Measurements from ENCODE around the gene ARMC5.

Gene ARMC5

DNA sequence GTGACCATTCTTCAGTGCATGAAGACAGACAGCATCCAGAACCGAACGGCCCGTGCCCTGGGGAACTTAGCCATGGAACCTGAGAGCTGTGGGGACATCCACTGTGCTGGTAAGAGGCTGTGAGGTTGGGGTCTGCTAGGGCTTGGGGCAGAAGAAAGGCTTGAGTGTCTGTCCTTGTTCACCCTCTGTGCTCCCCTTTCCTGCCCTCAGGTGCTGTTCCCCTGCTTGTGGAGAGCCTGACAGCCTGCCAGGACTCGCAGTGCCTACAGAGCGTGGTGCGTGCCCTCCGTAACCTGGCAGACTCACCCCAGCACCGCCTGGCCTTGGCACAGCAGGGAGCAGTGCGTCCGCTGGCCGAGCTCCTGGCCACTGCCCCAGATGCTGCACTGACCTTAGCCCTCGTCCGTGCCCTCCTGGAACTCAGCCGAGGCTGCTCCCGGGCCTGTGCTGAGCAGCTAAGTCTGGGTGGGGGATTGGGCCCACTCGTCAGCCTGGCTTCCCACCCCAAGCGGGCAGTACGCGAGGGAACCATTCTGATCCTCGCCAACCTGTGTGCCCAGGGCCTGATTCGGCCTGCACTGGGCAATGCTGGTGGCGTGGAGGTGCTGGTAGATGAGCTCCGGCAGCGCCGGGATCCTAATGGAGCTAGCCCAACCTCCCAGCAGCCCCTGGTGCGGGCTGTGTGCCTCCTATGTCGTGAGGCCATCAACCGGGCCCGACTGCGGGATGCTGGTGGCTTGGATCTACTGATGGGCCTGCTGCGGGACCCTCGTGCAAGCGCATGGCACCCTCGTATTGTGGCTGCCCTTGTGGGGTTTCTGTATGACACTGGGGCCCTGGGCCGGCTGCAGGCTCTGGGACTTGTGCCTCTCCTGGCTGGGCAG, 2.9 kb downstream of the ARMC5 start:
- DNase-seq, result no peak

DNA sequence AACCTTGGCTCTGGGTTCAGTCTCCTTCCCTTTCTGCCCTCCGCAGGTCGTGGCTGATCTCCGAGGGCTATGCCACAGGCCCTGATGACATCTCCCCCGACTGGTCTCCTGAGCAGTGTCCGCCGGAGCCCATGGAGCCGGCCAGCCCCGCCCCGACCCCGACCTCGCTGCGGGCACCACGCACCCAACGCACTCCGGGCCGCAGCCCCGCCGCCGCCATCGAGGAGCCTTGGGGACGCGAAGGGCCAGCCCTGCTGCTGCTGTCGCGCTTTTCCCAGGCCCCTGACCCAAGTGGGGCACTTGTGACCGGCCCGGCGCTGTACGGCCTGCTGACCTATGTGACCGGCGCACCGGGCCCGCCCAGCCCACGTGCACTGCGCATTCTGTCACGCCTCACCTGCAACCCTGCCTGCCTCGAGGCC, 5.1 kb downstream of the ARMC5 start:
- DNase-seq, result no peak

DNA sequence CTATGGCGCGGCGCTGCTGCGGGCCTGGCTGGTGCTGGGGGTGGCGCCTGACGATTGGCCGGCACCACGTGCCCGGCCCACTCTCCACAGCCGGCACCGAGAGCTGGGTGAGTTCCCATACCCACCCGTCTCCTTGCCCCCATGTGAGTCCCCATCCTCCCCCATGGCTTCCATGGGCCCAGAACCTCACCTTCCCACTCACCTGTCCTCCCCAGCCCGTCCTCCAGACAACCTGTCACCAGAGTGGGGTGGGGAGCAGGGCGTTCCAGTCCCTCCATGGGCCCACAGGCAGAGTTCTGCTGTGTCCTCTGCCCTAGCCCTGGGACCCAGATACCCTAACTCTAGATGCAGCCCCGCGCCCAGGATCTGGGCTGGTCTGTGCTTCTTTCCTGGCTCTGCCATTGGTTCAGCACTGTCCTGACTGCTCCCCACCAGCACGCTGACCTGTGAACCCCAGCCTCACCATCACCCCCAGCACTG, 5.5 kb downstream of the ARMC5 start:
- DNase-seq, result no peak

DNA sequence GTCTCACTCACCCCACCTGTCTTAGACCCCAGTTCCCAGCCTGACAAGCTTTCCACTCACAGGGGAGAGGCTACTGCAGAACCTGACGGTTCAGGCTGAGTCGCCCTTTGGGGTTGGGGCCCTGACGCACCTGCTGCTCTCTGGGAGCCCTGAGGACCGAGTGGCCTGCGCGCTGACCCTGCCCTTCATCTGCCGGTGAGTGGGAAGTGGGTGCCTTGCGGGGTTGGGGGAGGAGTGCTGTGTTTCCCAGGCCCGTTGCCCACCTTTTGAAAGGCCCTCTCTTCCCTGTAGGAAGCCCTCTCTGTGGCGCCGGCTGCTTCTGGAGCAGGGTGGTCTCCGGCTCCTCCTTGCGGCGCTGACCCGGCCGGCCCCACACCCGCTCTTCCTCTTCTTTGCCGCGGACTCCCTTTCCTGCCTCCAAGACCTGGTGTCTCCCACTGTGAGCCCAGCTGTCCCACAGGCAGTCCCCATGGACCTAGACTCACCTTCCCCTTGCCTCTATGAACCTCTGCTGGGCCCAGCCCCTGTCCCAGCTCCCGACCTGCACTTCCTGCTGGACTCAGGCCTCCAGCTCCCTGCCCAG, 6.6 kb downstream of the ARMC5 start:
- no peak for DNase-seq

DNA sequence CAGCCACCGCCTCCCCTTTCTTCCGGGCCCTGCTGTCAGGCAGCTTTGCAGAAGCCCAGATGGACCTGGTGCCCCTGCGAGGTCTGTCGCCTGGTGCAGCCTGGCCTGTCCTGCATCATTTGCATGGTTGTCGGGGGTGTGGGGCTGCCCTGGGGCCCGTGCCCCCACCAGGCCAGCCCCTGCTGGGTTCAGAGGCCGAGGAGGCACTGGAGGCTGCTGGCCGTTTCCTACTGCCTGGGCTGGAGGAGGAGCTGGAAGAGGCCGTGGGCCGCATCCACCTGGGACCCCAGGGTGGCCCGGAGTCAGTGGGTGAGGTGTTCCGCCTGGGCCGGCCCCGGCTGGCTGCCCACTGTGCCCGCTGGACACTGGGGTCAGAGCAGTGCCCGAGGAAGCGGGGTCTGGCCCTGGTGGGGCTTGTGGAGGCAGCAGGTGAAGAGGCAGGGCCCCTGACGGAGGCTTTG, 7.1 kb downstream of the ARMC5 start:
- no peak for DNase-seq

DNA sequence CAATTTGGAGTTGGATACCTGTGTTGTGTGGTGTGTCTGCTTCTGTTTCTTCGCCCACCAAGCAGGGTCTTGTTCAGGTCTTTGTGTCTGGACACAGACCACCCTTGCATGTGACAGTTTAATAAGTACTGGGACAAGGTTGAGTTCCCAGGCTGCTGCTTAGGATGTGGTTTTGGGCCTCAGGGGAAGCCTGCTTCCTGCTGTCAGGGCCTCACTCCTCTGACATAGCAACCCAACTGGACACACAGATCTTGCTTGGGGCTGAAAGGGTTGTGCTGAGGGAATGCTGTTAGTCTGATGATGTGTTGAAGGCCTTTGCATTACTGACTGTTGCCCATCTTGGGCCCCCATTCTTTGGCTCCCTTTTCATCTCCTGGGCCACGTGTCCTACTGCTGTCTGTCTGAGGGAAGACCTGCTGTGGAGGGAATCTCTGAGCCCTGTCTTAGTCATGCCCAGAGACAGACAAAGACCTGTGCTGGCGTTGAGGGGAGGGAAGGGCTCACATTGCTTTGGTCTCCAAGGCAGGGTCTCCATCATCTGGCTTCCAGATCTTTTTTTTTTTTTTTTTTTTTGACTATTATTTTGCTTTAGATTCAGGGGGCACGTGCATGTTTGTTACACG, 8.0 kb downstream of the ARMC5 start:
- no peak for DNase-seq

DNA sequence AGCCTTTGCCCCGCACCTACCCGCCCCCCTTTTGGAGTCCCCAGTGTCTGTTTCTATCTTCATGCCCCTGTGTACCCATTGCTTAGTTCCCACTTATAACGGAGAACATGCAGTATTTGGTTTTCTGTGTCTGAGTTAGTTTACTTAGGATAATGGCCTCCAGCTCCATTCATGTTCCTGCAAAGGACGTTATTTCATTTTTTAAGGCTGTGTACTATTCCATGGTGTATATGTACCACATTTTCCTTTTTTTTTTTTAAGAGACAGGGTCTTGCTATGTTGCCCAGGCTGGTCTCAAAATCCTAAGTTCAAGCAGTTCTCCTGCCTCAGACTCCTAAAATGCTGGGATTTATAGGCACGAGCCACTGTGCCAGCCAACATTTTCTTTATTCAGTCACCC, 8.6 kb downstream of the ARMC5 start:
- no peak for DNase-seq

DNA sequence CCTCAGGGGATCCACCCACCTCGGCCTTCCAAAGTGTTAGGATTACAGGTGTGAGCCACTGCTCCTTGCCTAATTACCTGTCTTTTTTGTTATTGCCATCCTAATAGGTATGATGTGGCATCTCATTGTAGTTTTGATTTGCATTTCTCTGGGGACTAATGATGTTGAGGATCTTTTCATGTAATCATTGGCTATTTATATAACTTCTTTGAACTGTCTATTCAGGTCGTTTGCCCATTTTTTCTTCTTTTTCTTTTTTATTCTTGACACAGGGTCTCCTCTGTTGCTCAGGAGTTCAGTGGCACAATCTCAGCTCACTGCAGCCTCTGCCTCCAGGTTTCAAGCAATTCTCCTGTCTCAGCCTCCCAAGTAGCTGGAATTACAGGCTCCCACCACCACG, 11.3 kb downstream of the ARMC5 start:
- no peak for DNase-seq

DNA sequence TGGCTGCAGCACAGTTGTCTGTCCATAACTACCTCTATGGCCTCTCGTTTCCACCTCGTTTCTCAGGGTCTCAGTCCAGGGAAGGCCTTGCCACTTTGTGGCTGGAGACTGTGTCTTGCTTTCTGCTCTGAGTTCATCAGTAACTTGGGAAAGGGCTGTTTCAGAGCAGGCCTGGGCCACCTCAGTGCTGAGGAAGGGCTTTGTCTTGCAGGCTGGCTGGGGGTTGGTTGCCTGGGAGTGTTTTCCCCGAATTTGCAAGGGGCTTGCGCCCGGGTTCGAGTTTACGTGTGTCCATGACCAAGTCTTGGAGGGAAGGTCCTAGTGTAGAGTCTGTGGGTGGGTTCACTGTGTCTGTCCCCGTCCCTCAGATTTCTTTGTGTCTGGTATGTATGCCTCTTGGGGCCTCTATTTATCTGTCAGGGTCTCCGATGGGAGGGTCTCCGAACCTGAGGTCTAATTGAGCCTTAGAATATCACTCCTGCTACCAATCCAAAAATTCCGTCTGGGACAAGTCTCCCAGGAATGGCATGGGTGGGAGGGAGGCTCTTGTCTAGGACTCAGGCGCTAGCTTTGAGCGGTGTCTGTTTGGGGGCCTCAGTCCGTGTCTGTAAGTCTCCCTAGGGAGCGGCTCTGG, 12.1 kb downstream of the ARMC5 start:
- DNase-seq, result no peak

DNA sequence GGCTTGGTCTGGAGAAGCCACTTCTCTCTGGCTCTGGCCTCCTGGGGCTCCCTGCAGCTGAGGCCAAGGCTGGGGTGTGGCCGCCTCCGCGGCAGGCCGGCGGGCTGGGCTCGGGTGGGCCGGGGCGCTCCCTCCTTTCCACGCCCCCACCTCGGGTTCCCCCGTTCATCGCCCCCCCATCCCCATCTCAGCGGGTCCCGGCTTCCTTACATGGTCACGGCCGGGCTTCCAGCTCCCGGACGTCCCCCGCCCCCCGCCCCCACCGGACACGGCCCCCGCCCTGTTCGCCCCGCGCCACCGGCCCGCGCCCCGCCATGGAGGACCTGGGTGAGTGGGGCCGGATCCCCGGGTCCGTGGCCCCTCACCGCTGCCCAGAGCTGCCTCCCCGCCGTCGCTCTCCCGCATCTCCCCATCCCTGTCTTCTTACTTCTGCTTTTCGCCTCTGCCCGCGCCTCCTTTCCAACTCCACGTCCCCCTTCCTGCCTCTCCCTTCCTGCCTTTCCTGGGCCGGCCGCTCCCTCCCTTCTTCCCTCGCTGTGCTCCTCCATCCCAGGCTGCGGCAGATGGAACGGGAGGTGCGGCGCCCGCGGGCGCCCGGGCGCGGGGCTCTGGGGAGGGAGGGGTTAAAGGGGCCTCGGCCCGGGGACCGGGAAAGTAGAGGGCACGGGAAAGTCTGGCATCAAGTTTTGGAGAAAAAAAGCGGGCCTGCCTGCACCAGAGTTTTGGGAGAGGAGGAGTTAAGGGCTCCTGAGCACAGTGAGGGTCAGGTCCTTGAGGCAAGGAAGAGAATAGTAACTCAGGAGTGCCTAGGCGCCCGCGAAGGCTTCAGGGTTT, 12.8 kb downstream of the ARMC5 start, which contains the start of gene TGFB1I1:
Gene TGFB1I1, plus strand, starts transcription at position 278 of the 834 bp plus-strand sequence. Its CDS starts 37 bp downstream, at position 315.
- DNase-seq, result peak; percentile 46

DNA sequence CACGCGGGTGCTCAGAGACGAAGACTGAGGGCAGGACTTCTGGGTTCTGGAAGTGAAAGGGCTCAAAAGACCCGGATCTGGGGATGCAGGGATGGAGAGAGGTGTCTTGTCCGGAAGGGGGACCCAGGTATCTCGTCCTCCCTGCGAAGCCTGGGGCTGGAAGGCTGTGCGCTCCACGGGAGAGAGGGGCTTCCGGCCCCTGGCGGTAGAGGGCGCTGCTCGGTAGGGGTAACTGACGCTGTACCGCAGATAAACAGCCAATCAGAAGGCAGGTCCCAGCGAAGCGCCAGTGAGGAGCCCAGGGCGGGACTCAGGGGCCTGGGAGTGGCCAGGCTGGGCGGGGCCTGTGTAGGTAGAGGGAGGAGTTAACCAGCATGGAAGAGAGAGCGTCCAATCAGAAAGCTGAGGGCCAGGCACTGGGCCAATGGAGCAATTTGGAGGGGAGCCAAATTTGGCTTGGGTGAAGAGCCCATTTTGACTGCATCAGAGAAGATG, 13.5 kb downstream of the ARMC5 start:
- DNase-seq, result peak; percentile 93

DNA sequence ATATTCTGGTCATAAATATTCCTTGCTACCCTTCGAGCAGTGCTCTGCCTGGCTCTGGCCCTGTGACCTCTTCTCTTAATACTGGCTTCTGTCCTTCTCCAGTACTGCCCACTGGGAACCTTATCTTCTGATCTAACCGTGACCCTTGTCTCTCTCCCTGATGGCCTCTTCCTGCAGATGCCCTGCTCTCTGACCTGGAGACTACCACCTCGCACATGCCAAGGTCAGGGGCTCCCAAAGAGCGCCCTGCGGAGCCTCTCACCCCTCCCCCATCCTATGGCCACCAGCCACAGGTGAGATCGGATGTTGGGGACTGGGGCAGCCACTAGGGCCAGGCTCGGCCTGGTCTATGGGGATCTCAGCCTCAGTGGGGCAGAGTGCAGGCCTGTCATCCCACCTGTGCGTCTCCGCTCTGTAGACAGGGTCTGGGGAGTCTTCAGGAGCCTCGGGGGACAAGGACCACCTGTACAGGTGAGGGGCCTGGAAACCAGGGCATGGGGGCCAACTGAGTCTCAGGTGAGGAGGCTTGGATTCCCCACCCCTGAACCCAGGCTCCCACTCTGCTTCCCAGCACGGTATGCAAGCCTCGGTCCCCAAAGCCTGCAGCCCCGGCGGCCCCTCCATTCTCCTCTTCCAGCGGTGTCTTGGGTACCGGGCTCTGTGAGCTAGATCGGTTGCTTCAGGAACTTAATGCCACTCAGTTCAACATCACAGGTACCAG, 14.1 kb downstream of the ARMC5 start:
- no peak for DNase-seq

DNA sequence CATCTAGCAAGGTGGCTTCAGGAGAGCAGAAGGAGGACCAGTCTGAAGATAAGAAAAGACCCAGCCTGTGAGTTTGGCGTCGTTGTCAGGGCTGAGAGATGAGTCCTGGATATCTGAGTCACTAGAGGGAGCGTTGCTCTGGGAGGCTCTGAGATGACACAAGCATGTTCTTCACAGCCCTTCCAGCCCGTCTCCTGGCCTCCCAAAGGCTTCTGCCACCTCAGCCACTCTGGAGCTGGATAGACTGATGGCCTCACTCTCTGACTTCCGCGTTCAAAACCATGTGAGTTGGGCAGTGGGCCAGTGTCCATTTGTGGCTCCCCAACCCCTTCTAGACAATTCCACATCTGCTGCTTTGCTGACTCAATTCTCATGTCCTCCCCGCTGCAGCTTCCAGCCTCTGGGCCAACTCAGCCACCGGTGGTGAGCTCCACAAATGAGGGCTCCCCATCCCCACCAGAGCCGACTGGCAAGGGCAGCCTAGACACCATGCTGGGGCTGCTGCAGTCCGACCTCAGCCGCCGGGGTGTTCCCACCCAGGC, 14.9 kb downstream of the ARMC5 start:
- no peak for DNase-seq

DNA sequence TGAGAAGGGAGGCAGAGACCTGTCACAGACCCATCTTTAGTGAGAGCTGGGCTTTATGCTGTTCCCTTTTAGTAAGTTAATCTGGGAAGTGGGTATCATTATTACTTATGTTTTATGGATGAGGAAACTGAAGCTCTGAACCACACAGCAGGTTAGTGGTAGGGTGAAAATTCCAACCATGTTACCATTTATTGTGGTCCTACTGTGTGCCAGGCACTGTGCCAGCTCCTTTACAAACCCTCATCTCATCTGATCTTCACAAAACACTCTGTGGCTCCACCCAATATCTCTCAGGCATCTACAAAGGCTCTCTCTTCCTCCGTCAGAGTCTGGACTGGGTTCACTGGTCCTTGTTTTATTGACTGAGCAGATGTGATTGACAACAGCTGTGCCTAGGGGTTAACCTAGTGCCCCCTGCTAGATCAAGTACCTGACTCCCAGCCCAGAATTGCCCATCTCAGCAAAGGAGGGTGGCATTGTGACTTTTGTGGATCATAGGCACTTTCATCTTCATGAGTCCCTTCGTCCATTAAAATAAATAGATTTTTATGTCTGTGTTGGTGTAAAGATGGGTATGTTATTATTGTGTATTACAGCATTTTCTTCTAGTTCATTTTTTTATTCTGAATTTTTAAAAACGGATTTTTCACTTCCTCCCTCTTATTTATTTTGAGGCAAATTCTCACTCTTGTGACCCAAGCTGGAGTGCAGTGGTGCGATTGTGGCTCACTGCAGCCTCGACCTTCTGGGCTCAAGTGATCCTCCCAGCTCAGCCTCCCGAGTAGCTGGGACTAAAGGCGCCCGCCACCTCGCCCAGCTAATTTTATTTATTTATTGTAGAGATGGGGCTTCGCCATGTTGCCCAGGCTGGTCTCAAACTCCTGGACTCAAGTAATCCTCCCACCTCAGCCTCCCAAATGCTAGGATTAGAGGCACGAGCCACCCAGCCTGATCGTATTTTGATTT, 15.8 kb downstream of the ARMC5 start:
- DNase-seq, result no peak

DNA sequence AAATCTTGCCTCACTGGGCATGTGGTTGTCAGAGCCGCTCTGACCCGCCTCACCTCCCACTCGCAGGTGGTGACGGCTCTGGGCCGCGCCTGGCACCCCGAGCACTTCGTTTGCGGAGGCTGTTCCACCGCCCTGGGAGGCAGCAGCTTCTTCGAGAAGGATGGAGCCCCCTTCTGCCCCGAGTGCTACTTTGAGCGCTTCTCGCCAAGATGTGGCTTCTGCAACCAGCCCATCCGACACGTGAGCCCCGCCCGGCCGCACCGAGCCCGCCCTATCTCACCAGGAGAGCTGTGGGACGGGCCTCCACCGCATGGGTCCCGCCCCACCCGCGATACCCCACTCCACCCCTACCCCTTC, 16.6 kb downstream of the ARMC5 start:
- peak; percentile 68 for DNase-seq

DNA sequence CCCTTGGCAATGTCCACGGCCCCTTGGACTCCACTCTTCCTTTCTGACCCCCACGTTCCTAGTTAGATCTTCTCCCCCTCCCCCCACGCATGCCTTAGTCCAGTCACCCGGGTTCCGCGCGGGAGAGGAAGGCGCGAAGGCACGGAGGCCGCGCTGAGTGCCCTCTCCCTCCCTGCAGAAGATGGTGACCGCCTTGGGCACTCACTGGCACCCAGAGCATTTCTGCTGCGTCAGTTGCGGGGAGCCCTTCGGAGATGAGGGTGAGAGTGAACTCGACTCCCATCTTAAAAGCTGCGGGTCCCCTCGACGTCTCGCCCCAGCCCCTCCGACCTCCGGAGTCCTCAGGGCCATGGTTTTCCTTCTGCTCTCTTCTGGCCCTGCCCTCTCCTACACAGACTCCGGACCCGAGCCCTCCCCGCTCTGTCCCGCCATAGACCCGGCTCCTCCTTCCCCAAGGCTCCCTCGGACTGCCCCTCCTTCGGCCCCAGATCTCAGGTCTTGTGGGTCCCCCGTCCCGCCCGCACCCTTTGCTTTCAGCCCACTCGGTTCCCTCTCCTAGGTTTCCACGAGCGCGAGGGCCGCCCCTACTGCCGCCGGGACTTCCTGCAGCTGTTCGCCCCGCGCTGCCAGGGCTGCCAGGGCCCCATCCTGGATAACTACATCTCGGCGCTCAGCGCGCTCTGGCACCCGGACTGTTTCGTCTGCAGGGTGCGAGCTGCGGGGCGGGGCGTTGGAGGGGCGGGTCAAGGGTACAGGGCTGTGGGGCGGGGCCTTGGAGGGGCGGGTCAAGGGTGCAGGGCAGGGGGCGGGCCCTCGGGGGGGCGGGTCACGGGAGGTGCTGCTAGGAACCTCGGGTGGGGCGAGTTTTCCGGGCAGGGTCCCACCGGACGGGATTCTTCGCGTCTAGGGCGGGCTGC, 17.3 kb downstream of the ARMC5 start:
- DNase-seq, result peak; percentile 93

DNA sequence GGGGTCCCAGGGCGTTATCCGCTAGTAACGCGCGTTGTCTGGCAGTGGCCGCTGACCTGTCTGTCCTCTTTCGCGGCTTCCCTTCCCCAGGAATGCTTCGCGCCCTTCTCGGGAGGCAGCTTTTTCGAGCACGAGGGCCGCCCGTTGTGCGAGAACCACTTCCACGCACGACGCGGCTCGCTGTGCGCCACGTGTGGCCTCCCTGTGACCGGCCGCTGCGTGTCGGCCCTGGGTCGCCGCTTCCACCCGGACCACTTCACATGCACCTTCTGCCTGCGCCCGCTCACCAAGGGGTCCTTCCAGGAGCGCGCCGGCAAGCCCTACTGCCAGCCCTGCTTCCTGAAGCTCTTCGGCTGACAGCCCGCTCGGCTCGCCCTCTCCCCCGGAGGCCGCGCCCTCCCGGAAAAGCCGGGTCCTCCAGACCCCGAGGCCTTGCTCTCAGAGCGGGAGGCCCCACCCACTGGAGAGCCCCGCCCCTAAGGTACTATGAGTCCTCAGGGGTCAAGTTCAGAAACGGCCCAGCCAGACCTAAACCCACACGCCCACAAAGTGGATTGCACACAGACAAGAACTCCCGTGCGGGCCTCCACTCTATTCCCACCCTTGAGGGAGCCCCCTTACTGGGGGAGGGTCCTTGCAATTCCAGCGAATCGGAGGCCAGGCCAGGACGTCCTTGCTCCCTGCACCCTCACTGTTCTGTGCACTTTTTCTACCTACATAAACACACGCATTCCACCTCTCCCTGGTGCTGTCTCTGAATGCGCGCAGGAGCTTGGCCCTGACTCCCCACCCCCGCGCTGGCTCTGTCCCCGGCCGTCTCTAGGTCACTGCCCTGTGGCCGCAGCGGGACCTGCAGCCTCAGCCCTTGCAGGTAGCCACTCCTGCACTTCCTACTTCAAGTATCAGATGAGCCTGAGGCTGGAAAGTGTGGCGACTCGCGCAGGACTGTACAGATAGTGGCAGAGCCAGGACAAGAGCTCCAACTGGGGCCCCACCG, 18.2 kb downstream of the ARMC5 start:
- peak; percentile 88 for DNase-seq
